Pulmonary artery endothelial cell (primary cell): Measurements from ENCODE around the gene TTC39A. TPM values are rescaled to one million over a fixed set of nuclear protein-coding genes. Genes with fewer than 3 reads are reported as not detected.
"Not testable (repeated sequence)": the region's sequence is repeated elsewhere in the genome, so short reads cannot be mapped to it uniquely, and the experiment has no call there.

Source experiments
- DNase-seq: peaks from one replicate; pipeline ENCODE4 v3.0.0-alpha.2; 2011; ENCODE audit warnings: low read depth, low spot score
- total RNA-seq: library from RNA; depleted of rRNA; stranded (reverse); fragments of >200 nt; gene quantifications from 2 replicates; pipeline ENCODE4 v1.2.3, GENCODE V29; 2014

TTC39A gene
- total RNA-seq, 1 donor from 2014 or later = 1.2 TPM

DNA sequence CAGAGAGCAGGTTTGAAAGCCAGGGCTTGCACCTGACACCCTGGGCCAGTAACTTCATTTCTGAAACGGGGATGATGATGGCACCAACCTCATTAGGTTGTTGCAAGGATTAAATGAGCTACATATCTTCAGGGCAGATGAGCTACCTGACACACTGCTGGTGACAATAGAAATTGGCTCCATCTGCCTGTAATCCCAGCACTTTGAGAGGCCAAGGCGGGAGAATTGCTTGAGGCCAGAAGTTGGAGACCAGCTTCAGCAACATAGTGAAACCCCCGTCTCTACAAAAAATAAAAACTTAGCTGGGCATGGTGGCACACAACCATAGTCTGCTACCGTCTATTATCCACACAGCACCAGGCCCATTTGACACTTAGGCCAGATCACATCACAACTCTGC, 6.3 kb upstream of the TTC39A start:
- DNase-seq = no peak

DNA sequence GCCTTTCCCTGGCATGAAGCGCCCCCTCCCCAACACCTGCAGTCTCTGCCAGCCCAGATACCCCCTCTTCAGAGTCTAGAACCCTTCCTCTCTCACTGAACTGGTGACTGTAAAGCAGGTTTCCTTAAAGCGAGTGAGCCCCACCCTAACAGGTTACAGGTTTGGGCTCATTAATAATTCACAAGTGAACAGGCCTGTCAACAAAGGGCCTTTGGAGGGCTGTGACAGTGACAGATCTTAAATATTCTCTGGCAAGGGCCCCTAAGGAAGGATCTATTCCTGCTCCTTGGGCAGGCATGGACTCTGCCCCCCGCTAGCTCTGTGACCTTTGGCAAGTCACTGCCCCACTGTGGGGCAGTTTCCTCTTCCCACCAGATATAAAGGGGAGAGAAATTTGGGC, 5.6 kb upstream of the TTC39A start:
- DNase-seq = no peak

DNA sequence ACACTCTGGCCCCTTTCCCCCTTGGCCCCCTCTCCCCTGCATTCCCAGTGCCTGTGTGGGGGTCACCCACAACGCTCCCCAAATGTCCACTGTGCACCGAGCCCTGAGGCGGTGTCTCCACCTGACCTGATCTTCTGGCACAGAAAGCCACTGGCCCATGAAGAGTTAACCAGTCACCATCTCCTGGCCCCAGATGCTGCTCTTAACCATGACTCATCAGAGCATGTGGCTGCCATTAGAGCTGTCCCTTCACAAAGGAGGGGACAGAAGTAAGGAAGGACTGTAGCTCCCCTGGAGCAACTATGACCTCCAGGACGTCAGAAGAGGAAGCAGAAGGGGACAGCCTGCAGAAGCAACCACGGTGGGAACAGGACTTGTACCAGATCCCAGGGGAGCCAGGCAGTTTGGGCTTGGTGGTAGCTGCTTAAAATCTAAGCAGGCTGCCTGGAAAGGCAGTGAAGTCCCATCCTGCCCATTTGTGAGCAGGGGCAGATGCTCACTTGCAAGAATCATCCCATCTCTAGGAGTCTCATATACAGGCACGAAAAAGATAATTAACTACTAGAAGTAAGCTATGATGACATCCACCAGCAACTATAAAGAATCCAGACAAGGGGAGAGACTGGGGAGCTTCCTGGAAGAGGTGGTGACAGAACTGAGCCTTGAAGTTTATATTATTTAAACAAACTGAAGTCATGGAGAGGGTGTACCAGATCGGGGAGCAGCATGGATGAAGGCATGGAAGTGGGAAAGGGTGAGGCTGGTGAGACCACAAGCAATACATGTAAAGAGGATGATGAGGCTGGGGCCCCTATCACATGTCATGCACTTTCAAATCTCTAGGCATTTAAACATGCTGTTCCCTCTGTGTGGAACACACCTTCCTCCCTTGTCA, 1.1 kb upstream of the TTC39A start:
- no peak for DNase-seq

DNA sequence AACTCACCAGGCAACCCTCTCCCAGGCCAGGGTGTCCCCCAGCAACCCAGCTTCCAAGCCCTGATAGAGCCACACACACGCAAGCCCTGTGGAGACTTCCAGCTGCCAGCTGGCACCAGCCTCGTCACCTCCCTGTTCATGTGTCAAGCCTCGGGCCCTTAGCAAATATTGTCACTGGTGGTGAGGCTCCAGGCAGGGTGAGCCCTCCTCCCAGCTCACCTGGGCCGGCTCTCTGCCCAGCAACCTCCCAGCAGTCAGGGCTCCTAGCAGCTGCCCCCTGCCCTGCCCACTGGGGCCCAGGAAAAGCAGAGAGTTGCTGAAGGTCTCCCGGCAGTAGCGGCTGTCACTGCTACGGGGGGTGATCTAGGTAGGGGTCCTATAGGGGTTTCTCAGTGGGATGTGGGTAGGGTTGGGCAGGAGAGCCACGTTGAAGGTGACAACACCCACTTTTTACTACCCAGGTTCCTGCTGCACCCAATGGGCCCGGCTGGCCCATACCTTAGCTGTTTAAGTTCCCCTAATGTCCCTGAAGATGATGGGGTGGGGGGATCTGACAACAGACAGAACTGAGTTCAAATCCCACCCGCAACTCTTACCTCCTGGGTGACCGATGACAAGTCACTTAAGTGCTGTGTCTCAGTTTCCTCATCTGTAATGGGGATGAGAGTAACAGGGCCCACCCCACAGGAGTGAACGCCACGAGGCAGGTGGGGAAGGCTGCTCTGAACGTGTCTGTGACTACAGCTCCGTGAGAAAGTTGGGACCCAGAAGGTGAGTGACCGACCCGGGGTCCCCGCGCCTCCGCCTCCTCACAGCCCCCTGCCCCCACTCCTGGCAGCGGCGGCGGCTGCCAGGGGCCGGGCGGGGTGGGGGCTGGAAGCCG, 678 bp downstream of the TTC39A start:
- DNase-seq = no peak

DNA sequence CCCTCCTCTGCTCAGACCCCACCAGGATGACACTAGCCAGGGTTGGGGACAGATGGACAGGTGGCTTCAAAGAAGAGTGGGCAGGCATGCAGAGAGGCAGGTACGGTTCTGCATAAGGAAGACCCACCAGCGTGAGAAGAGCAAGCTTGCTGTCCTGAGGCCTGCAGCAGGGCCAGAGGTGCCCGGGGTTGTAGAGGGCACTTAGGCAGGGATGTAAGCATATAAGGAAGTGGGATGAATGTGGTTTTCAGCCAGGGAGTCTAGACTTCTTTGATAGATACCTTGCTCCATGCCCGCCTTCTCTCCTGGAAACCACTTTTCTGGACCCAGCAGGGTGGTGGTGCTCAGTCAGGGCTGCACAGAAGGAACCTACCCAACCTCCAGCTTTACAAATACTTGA, 1.4 kb downstream of the TTC39A start:
- DNase-seq = no peak

DNA sequence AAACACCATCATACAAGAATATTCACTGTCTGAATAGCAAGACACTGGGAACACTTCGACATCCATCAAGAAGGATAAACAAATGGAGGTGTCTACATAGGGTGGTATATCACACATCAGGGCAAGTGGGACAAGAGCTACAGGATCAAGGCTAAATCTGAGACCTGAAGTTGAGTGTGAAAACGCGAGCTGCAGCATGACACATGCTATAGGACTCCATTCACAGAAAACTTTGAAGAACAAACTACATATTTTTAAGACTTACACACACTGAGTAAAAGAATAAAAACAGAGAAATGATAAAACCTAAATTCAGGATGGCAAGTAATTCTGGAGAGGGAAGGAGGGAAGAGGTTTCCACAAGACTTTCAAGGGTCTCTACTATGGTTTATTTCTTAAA, 2.1 kb downstream of the TTC39A start:
- DNase-seq = no peak

DNA sequence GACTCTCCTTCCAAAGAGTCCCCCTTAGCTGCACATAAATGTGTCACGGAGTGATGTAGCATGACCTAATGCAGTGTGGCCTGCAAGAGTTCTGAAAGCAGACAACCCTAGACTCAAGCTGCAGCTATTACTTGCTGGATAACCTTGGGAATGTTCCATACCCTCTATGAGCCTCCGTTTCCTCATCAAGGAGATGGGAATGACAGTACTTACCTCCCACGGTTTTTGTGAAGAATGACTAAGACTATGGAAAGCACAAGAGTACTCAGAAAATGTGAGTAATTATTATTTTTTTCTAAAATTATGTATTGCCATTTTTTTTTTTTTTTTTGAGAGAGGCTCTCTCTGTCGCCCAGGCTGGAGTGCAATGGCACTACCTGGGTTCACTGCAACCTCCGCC, 3.0 kb downstream of the TTC39A start:
- DNase-seq = no peak

DNA sequence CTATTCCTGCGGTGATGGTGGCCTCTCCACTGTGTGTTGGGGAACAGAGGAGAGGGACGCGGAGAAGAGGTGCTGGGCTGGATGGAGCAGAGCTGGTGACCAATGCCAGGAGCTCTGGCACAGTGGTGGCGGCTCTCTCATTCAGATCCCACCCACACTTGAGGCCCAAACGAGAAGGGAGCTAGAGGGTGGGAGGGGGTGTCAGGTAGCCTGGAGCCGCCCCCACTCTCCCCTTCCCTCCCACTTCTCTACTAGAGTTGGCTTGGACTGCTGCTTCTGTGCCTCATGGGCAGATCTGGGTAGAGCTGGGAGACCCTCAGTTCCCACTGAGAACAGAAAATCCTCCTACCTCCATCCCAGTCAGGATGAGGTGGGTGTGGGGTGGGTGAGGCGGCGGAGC, 3.5 kb downstream of the TTC39A start:
- DNase-seq = no peak

DNA sequence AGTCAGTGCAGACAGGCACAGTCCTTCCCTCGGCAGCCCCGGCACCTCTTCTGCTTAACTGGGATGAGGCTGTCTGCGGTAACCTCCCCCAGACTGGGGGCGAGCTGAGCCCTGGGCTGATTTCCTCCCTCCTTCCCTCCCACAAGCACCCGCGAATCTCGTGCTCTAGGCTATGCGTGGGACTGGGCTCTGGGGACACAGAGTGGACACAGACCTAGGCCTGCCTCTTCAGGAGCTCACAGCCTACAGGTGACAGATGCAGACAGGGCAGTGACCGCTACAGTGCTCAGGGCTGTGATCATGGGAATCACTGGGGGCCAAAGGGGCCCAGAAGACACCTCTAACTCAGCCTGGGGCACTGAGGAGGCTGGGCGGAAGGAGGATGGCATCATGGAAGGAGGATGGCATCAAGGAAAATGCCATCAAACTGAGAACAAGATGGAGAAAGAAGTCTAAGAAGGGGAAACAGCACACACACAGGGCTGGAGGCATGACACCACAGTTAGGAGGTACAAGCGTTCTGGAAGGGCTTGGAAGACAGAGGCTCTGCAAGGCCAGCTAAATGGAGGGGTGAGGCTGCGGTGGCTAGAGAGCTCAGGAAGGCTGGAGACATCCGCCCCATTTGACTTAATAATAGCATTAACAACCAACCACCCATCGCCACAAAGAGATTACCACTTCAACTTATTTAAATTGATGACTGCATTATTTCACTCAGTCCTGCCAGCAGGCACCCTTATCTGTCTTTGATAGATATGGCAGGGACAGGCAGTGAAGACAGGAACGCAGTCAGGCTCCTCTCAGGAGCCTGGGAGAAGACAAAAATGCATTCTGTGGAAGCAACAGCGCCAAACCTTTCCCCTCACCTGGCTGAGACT, 4.2 kb downstream of the TTC39A start:
- no peak for DNase-seq

DNA sequence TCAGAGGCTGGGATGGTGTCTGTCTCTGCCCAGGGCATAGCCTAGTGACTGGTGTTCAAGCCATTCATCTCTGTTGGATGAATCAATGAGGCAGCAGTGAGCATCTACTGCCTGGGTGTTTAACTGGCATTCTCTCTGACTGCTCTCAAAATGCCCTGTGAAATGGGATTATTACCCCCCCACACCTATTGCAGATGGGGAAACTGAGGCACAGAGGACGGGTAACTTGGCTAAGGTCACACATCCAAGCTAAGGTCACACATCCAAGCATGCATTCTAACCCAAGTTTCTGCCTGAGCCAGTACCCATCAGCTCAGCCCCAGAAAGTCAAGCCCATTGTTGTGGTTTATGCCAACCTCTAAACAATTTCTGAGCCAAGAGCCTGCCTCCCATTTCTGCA, 5.0 kb downstream of the TTC39A start:
- no peak for DNase-seq

DNA sequence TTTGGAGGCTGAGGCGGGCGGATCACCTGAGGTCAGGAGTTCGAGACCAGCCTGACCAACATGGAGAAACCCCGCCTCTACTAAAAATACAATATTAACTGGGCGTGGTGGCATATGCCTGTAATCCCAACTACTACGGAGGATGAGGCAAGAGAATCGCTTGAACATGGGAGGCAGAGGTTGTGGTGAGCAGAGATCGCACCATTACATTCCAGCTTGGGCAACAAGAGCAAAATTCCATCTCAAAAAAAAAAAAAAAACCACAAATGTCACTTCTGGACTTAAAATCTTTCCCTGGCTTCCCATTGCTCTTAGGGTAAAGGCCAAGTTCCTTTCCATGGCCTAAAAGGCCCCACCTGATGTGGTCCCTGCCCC, 5.4 kb downstream of the TTC39A start:
- DNase-seq = not testable (repeated sequence)

DNA sequence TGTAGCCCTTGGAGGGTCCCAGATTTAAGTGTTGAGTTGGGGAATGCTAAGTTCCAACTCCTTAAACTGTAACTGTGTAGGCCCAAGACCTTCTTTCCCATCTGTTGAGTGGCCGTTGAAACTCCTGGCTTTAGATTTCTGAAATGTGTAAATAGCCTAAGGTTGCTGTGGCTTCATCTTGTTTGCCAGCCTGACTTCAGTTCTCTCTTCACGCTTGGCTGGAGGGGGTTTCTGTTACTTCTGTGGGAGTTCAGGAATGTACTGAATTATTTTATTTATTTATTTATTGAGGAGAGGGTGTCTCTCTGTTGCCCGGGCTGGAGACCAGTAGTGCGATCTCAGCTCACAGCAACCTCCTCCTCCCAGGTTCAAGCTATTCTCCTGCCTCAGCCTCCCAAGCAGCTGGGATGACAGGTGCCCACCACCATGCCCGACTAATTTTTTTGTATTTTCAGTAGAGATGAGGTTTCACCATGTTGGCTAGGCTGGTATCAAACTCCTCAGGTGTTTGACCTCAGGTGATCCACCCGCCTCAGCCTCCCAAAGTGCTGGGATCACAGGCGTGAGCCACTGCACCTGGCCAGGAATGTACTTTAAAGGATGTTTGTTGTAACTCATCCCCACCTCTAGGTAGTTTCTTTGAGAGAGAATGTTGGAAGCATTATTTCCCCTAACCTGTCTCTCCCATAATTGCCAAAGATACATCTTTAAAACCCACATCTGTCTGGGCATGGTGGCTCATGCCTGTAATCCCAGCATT, 5.9 kb downstream of the TTC39A start:
- no peak for DNase-seq

DNA sequence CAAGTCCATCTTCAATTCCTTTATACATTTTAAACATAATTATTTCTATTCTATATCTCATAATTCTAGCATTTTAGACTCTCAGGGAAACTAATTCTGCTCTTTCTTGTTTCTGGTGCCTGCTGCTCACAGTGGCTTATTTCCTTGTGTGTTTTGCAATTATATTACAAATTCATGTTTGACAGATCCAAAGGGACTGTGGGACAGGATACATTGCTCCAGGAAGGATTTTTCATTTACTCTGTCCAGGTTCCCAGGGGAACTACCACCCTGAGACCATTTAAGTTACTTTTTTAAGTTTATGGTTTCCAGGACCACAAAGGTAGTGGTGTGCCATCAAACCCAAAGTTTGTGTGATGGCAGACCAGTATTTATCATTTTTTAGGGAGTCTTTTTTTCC, 6.6 kb downstream of the TTC39A start:
- no peak for DNase-seq

DNA sequence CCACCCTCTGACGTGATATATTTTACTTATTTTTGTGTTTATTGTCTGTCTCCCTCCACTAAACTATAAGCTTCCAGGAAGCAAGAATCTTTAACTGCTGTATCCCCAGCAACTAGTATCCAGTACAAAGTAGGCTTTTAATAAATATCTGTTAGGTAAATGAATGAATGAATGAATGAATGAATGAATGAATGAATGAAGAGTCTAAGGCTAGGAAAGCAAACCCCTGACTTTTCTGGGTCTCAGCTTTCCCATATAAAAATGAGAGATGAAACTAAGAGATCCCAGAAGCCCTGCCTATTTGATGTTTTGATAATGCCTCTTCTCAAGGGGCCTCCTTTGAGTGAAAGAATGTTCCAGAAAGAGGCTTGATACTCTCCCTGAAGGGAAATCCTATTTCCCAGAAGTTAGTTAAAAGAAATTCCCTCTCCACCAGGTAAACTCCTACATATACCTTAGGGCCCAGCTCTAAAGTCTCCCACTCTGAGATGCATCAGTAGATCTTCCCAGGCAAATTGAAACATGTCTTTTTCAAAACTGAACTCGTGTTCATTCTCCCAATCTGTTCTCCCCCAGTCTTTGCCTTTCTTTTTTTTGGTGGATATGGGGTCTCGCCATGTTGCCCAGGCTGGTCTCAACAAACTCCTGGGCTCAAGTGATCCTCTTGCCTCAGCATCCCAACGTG, 7.8 kb downstream of the TTC39A start:
- no peak for DNase-seq

DNA sequence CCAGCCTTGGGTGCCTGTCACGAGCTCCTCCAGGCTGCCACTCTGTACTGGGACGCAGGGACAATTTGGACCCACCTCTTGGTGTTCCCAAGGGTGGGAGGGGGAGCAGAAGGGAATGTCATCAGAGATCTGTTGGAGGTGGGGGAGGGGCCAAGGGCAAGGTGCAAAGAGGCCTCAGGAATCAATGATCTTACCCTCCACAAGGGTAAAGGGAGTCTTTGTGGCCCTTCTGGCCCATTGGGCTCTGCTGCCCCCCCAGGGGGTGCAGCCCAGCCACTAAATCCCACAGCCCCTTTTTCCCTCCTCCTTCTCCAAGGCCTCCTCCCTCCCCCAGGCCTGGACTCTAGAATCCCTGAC, 8.5 kb downstream of the TTC39A start:
- no peak for DNase-seq

DNA sequence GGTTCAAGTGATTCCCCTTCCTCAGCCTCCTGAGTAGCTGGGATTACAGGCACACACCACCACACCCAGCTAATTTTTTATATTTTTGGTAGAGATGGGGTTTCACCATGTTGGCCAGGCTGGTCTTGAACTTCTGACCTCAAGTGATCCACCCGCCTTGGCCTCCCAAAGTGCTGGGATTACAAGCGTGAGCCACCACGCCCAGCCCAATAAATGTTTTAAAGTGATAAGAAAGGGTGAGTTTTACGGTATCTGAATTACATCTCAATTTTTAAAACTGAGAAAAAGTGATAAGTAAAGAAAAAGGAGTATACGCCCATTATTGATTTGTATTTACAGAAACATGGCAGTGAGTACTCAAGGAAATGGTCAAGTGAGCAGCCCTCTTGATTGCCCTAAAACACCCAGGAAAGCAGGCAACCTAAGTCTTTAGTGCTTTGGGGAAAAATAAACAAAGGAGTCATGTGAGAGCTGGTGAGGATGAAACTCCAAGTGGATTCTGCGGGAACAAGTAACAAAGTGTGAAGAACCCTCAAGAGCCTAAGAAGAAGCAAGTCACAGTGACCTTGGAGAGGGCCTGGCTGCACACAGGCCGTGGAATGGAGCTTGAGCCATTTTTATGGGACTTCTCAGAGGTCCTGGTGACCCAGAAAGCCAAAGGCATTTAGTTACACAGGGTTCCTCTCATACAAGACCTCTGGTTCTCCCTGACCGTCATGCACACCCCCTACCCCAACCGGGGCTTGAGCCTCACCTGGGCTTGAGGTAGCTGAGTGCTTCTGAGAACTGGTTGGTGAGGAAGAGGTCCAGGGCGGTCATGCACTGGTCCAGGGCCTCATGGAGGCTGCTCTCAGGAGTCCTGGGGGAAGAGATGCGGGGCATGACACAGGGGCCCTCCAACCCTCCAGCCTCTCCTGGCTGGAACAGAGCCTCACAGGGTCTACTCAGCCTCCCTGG, 9.1 kb downstream of the TTC39A start:
- DNase-seq = no peak

DNA sequence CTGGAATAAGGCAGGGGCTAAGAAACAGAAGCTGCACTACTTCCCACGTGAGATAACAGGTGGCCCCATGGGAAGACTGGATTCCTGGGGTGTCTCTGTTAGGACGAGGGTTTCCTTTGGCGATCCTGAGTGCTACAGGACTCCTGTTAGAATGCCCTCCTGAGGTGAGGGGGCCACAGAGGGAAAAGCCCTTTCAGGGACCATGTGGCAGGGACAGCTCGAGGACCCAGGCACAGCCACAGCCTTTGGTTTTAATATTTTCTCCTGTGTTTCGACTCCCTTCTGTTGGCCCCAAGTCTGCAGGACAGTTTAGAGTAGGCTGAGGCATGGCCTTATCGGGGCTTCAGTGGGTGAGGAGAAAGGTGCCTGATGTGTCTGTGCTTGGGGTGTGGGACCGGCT, 12.6 kb downstream of the TTC39A start:
- no peak for DNase-seq

DNA sequence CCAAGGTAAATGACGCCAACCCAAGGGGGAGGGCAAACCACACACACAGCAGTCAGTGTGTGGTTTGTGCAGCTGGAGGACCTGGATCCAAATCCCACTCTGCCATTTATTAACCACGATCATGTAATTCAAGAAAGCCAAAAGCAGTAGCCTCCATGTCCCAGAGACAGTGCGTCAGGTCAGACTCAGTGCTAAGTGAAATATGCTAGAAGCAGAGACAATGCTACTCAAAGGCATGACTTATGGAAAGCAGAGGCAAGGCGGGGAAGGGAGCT, 13.6 kb downstream of the TTC39A start:
- no peak for DNase-seq

DNA sequence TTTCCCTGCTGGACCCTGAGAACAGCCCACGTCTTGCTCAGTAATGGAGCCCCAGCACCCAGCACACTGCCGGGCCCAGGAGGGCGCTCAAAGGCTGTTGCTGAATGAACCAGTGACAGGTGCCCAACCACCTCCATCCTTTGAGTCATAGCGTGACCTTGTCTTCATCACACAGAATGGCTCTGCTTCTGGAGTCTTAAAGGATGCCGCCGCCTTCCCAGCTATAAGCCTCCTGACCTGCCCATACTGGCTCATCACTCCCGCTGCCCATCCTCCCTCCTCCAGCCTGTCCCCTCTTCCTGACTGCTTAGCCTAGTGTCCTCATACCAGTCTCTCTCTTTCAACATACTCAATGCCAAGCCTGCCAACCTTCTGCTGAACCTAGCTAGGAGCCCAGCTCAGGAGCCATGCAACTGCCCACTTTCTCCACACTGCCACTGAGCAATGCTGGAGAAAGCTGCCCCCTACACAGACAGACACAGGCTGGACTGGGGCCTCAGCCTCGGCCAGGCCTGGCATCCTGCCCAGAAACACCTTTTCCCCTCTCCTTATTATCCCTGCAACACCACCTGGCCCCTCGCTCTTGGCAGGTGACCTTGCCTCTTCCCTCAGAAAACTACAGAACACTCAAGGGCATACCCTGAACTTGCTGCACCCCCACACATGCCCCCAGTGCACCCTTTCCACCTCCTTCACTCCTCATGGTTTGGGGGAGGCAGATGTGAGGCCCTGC, 14.1 kb downstream of the TTC39A start:
- DNase-seq = no peak
